H7 (cell line): ENCODE measurements around the gene STK17B. TPM values are rescaled to one million over a fixed set of nuclear protein-coding genes. Genes with fewer than 3 reads are reported as not detected.

Experiments used
- DNase-seq: peaks from one replicate; pipeline ENCODE4 v3.0.0; 2012
- H3K27me3 ChIP-seq: 2 replicates; pipeline ENCODE4 v1.6.0; 2011; ENCODE audit warnings: mild to moderate bottlenecking, low read length; ENCODE audit not compliant: control insufficient read depth, insufficient read depth
- H3K36me3 ChIP-seq: replicated peaks from 2 replicates; pipeline ENCODE4 v1.5.1; 2011; ENCODE audit warnings: low read length; ENCODE audit not compliant: control insufficient read depth, insufficient read depth
- H3K4me3 ChIP-seq: 2 replicates; pipeline ENCODE4 v1.5.1; 2011; ENCODE audit warnings: low read depth, mild to moderate bottlenecking, control low read depth, low read length, moderate library complexity; ENCODE audit not compliant: insufficient read depth
- total RNA-seq: library from RNA; depleted of rRNA; stranded (reverse); fragments of >200 nt; shearing (Covaris generic); gene quantifications from 2 replicates; pipeline ENCODE4 v1.2.3, GENCODE V29; 2014; rRNA removed

The STK17B gene
- total RNA-seq, result 16.2 and 26.5 TPM in 2 replicates

DNA sequence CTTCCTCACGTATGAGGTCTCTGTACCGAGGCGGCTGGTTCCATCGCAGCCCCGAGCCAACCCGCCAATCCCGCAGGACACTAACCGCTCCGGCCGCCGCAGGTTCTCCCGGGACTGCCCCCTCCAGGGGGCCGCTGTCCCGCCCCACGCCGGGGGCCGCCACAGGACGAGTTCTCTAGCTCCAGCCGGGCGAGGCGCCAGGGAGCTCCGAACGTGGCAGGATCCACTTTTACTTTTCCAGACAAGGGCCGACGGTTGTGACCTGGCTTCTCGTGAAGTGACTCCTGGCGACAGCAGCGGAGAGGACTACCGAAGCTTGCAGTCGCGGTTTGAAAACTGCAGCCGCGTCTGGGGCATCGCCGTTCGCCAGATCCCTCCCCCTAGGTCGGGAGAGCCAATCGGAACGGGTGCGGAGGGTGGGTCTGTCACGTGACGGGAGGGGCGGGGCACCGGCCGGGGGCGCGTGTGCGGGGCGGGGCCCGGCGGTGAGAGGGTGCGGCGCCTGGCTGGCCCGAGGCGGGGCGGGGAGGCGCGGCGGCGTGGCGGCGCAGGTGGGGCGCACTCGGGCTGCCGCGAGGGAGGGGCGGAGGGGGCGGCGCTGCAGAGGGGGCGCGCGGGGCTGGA, at the start of gene STK17B:
TSS of gene STK17B (minus strand) at position 331 of the 624 bp plus-strand sequence. CDS start 8,195 bp downstream, outside the sequence.
- H3K27me3 ChIP-seq, result peaks cover 8% of the 10 kb centered on the region
- DNase-seq, result peak; percentile 99
- peak within 1 kb of the TSS; percentile 86 for H3K4me3 ChIP-seq
- no peaks in the 10 kb centered on the region for H3K36me3 ChIP-seq

DNA sequence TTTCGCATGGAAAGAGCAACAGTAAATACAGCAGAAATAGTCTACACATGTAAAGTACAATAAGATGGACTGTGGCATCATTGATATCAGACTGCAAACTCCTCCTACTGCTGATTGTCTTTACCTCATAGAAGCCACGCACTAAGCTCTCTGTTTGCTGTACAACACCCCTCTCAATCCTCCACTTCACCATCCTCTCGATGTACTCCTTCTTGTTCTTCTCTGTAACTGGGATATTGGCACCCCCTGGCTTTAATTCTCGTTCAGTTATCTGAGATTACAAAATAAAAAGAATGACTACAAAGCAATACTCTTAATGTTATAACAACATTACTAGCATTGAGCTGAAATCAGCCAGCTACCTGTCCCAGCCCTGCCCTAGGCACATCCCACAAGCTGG, 49.3 kb upstream of the STK17B start:
- no peak for DNase-seq
- Histone ChIP-seq H3K4me3 (no peak overlapping the region), H3K27me3 (no peaks in the 10 kb centered on the region), H3K36me3 (no peaks in the 10 kb centered on the region)

DNA sequence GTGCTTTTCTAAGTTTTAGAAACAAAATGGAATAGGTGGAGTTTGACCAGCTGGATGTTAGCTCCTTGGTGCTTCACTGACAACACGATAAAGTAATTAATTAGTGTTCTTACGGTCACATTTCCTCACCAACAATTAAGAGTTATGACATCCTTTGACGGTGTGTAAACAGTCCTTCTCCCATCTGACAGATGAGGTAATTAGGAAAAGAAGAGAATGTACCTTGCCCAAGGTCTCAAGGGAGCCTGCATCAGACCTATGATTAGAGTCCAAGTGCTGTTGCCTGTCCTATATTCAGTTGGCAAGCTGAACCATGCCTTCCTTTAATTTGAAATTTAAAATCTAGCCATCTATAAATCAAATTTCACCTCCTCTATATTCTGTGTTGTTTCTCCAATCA, 48.3 kb upstream of the STK17B start:
- DNase-seq, result no peak
- no peaks in the 10 kb centered on the region for H3K27me3 ChIP-seq
- H3K4me3 ChIP-seq, result no peak overlapping the region
- H3K36me3 ChIP-seq, result no peaks in the 10 kb centered on the region

DNA sequence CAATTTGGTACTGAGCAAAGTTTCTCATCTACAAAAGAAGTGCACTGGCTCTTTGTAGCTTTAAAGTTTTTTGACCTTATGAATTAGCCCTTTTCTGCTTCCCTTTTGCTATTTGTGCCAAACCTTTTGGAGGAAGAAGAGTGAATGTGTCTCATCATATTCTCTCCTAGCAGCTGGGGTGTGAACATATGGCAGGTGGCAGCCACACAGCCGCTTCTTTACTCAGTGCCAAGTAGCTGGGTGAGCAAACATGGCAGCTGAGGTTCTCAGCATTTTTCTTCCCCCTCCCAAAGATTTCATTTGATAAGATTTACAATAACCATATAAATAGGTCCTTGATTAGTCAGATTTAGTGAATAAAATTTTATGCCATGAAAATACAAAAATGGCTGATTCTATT, 46.7 kb upstream of the STK17B start:
- H3K36me3 ChIP-seq, result no peaks in the 10 kb centered on the region
- no peaks in the 10 kb centered on the region for H3K27me3 ChIP-seq
- DNase-seq, result no peak
- no peak overlapping the region for H3K4me3 ChIP-seq

DNA sequence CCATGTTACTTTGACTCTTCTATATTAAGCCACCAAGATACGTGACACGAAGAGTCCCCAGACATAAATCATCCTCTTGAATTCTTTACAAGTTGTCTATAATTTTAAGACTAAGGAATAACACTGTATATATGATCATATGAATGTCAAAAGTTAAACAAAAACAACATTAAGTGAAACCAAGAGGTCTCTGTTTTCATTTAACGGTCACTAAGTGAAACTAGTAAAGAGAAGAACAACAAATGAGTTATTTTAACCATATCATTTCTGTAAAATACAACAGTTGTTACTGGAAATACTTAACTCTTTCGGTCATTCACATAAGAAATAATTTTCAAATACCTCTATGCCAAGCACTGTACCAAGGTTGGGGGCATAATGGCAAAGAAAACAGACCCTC, 45.7 kb upstream of the STK17B start:
- DNase-seq, result no peak
- Histone ChIP-seq H3K27me3 (no peaks in the 10 kb centered on the region), H3K4me3 (no peak overlapping the region), H3K36me3 (no peaks in the 10 kb centered on the region)

DNA sequence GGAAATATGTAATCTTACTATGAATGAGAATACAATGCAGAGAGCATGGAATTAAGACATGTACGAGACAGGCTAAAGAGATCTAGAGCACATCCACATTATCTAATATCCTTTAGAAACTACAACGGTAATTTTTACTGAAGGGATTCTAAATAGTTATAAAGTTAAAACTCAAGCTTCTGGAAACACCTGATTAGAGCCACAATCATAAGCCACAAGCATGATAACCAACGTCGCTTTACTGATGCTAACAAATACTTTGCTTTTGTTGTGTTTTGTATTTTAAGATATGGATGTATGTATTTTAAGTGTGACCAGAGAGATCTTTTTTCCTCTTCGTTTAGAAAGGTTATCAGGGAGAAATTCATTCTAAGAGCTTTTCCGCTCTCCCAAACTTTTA, 44.0 kb upstream of the STK17B start:
- no peaks in the 10 kb centered on the region for H3K36me3 ChIP-seq
- no peak for DNase-seq
- no peaks in the 10 kb centered on the region for H3K27me3 ChIP-seq
- H3K4me3 ChIP-seq, result no peak overlapping the region

DNA sequence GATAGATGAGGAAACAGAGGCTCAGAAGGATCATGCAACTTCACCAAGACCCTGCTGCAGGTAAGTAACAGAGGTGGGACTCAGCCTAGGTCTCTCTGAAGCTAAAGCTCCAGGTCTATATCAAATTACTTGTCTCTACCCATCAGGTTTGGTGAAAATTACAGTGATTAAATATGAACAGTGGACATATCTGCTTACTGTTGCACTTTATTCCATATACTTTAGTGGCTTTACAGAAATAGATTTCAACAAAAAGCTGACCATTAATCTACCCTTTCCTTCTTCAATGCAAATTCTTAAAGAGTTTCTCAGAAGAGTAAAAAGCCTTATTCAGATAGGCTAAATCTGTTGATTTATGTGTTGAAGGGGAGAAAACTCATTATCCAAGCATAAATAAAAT, 42.8 kb upstream of the STK17B start:
- H3K36me3 ChIP-seq, result no peaks in the 10 kb centered on the region
- H3K27me3 ChIP-seq, result no peaks in the 10 kb centered on the region
- no peak for DNase-seq
- H3K4me3 ChIP-seq, result no peak overlapping the region

DNA sequence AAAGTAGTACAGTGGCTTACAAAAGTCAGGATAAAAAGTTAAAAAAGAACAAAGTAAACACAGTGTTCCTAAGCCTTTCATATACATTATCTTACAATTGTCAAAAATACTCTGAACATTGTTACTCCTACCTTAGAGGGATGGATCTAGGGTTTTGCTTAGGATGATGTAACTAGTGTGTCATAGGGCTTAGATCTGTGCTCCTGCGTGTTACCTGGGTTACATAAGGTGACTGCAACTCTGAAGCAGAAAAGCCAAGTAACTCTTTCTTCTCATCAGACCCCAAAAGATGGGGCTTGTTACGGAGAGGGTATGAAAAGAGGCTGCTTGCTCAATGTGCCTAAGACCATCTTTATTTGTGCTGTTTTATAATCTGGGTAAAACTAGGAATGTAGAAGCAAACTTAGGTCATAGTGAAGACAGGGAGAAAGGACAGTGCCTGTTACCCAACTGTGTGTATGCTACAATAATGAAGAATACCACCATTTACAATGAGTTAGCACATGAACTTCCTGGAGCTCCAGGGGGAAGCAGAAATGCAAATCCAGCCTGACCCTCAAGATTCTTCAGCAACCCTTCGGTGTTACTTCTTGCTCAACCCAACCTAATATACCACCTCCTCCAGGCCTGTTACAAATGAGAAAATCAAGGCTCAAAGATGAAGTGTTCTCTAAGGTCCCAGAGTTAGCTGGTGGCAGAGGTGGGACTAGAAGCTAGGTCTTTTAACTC, 42.0 kb upstream of the STK17B start:
- Histone ChIP-seq H3K27me3 (no peaks in the 10 kb centered on the region), H3K4me3 (no peak overlapping the region), H3K36me3 (no peaks in the 10 kb centered on the region)
- no peak for DNase-seq

DNA sequence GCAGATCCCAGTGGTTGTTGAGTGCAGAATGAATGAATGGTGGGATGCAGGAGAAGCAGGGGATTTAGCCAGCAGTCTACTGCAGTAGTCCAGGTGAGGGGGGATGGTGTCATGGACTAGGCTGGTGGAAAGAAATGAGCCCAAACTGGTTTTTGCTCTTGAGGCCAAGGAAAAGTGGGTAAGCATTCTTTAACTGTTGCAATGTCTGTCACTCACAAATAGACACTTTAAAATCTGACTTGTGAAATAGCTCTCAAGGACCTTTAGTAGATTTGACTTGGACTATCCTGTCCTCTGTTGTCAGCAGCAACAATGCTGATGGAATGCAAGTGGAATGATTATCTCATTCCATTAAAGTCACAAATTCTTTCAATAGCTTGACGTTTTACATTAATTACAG, 37.5 kb upstream of the STK17B start:
- Histone ChIP-seq H3K27me3 (no peaks in the 10 kb centered on the region), H3K36me3 (no peaks in the 10 kb centered on the region), H3K4me3 (no peak overlapping the region)
- no peak for DNase-seq

DNA sequence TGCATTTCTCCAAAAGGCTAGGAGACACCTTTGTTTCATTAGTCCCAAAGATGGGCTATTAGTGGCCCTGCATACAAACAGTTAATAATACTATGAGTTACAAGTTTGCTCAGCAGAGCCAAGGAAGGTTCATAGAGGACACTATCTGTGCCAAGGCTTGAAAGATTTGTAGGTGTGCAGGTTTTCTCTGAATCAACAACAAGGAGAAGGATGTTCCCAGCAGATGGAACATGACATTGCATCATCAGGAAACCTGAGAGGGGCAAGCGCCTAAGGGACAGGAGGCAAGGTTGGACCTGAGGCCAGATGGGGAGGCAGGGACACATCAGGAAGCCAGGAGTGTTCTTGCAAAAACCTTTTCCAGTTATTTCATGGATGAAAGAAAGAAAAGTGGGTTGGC, 35.4 kb upstream of the STK17B start:
- H3K4me3 ChIP-seq, result no peak overlapping the region
- no peaks in the 10 kb centered on the region for H3K27me3 ChIP-seq
- DNase-seq, result no peak
- H3K36me3 ChIP-seq, result no peaks in the 10 kb centered on the region

DNA sequence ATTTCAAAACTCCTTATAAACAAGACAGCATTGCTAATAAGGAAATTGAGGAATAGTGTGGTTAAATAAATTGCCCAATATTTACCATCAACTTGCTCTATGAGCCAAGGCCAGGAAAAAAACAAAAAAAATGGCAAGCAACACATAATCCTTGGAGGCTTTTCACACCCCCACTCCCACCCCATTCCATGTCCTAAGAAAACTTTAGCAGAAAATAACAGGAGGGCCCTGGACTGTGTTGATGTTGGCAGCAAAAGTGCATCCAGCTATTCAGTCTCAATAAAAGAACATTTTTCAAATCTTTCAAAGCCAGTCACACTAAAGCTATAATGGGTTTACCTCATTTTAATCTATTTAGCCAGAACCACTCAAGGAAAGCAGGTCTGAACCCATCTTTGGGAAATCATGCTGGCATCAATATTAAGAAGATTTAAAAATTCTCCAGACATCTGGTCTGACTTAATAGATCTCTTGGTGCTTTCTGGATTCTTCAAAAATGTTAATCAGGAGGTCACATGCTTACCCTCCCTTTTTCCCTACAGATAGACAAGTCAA, 34.6 kb upstream of the STK17B start:
- no peak overlapping the region for H3K4me3 ChIP-seq
- no peaks in the 10 kb centered on the region for H3K36me3 ChIP-seq
- H3K27me3 ChIP-seq, result no peaks in the 10 kb centered on the region
- no peak for DNase-seq

DNA sequence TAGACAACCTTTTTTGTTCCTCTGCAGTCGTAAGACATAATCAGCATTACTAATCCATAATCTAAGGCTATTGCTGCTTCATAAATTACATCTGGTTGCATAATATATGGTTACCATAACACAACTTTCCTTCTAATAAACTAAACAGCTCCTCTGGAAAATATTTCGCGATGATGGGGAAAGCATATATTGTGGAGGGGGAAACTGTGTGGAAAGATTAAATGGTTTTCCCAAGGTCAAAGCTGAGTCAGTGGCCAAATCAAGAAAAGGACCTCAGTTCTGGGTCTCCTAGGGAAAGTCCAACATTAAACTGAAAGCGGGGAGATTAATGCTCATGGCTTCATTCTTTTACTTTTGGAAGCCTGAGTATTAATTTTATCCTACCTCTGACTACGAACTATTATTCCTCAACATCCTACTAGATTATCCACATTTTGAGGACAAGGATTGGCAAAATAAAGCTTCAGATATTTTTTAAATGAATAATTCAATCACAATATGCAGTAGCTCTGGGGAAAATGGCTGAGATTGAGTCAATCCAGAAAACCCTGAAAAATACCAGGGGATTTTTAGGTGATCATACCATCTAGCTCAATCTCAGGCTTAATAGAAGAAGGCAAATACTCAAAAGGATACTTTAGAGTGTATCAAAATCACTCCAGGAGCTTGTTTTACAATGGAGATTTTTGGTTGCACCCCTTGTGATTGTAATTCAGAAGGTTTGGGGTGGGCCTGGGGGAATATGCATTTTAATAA, 33.8 kb upstream of the STK17B start:
- no peaks in the 10 kb centered on the region for H3K36me3 ChIP-seq
- no peak overlapping the region for H3K4me3 ChIP-seq

DNA sequence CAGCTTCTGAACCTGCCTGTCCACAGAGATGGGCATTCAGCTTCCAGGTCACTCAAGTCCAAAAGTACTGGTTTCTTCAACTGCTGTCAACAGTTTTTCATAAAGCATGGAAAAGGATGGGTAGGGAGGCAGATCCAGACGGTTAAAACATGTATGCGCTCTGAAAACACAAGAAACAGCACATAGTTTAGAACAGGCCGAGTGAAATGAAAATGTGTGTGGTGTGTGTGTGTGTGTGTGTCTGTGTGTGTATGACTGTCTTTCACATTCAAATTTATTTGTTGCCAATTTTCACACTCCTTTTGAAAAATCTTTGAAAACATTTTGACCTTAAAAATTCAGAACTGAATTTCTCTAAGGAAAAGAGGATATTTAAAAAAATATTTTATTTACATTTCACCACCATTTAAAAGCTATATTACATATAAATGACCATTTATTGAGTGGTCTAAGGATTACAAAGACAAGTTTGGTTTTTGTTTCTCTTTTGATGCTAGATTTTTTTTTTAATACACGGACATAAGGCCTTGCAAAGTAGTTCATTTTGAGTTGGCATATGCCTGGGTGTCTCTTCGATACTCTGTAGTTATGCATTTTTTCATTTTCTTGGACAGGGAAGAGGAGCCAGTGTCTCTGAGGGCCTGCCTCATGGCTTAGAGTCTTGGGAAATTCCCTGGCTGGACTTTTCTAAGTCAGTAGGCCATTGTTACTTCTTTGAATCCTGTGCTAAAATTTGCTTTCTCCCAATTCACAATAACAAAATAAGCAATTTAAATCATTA, 30.0 kb upstream of the STK17B start:
- Histone ChIP-seq H3K4me3 (no peak overlapping the region), H3K36me3 (no peaks in the 10 kb centered on the region), H3K27me3 (no peaks in the 10 kb centered on the region)
- no peak for DNase-seq

More for the DNA sequence above, 33.8 kb upstream of the STK17B start:
- DNase-seq, result no peak
- no peaks in the 10 kb centered on the region for H3K27me3 ChIP-seq

DNA sequence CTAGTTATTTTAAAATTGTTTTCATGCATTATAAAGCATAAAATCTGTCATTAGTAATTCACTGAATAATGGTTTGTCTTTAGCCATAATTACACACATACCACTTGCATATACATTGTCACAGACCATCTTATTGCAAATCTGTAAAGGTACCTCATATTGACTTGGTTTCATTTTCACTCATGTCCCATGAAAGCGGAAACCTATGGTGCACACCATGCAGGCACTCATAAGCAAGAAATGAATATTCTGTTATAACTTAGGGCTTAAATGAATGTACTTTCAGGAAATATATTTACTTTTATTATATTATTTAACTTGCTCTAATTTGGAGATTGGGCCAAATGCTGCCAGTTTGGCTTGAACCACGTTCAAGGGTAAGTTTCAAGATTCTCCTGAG, 29.2 kb upstream of the STK17B start:
- Histone ChIP-seq H3K27me3 (no peaks in the 10 kb centered on the region), H3K36me3 (no peaks in the 10 kb centered on the region), H3K4me3 (no peak overlapping the region)
- DNase-seq, result no peak
